Suppressor macrophage (primary cell): ENCODE data around the gene CXCL12.

Experiments used
- DNase-seq, 4 experiments: peaks; one replicate each; pipeline ENCODE4 v3.0.0-alpha.2; 2020 to 2022

CXCL12 gene

DNA sequence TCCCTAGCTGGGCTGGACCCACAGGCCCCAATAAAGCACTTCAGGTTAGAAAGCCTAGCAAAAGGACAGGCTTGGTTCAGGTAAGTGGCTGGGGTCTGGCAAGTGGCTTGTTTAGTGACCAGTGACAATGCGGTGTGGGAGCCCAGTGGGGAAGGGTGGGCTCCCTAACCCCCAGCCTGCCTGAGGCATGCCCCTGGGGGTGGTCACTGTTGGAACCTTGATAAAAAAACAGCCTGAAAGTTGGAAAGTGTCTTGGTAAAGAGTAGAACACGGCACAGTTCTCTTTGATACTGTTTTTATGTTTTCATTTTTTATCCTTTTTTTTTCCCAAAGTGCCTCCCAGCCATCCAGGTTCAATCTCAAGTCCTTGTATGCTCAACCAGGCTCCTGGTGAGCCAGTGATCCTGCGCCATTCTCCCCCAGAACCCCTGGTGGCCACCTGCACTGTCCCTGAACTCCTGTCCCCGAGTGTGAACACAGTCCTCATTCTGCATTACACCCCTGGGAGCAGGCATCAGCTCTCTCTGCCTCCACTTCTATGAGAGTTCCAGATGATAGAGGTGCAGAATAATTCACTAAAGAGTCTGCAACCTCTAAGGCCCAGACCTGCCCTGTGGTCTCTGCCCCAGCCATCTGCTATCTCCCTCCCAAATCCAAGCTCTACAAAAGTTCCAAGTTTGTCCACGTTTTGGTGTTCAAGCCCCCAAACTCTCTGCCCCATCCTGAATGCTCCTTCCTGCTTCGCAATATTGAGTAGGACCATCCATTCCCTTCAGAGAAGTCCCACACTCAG, 15.0 kb upstream of the CXCL12 start:
- DNase-seq, result no peak

DNA sequence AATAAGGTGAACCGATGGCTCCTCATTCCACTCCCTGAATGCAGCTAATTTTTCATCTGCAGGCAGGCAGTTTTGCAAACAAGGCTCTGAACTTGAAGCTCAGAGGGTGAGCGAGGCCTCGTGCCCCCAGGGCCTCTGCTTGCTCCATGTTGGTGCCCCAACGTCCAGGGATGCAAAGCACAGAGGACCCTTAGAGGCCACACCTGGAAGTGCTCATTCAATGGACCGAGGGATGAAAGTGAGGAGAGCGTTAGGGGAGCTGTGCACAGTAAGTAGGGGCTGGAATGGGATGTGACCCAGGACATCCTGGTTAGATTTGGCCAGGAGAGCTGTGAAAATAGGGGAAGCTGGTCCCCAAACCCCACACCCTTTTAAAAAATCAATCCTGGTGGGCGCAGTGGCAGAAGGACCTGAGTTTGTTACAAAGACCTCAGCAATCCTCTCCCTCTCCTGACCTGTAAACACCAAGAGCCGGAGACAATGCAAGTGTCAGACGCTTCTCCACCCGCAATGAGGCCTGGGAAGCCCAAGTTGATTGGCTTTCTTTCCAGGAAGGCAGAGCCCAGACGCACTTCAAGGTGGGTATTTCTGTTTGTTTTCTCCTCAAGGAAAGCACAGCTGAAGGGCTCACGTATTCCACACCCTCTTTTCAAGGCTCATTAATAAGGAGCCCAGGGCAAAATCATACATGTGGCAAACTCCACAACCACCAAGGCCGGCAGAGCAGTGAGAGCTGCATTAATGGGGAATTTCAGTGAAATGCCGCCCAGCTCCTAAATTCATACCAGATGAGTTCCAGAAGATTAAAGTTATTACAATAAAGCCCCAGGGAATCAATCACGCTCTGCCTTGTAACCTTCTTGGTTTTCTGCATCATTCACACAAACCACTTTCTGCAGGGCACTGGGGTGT, 14.1 kb upstream of the CXCL12 start:
- no peak for DNase-seq

DNA sequence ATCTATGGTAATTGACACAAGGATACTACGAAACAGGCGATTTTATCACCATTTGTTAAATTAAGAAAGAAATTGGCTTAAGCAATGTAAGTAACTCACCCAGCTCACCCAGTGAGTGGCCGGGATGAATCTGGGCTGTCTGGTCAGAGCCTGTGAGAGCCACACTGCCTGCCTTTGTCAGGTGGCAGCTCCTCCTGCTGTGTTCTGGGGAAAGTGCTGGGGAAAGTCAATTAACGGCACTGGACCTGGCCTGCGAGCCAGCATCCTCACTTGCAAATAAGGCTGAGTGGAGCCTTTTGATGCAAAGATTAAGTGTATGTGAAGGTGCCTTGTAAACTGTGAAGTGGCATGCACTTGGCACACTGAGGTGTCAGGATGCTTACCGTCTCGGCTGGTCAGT, 13.4 kb upstream of the CXCL12 start:
- no peak for DNase-seq

DNA sequence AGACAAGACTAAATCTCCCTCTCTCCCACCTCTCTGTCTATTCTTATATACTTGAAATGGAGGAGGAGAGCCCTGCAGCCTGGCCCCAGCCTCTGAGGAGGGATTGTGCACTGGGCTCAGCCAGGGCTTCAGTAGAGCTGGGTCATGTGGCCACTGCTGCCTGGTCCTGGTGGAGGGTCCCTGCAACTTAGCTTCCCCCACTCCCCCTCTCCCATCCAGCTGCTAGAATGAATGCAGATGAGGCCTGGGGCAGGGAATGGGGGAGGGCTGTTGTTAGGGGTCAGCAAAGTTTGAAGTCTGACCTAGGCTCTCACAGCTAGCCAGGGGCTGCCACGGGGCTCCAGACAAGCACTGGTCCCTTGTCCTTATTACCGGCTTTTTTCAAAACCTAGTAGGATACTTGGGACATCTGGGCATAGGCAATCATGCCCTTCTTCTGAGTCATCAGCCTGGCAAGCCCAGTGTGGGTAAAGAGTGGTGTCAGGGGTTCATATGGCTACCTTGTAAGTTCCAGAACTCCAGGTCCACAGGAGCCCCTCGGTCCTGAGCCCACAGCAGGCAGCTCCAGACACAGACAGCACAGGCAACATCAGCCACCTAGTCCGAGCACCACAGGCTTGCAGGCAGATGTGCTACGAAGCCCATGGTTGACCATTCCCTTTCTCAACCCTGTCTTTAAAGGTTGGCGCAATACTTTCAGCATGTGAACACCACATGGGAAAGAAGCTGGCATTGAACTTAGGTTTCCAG, 12.8 kb upstream of the CXCL12 start:
- DNase-seq, result no peak

DNA sequence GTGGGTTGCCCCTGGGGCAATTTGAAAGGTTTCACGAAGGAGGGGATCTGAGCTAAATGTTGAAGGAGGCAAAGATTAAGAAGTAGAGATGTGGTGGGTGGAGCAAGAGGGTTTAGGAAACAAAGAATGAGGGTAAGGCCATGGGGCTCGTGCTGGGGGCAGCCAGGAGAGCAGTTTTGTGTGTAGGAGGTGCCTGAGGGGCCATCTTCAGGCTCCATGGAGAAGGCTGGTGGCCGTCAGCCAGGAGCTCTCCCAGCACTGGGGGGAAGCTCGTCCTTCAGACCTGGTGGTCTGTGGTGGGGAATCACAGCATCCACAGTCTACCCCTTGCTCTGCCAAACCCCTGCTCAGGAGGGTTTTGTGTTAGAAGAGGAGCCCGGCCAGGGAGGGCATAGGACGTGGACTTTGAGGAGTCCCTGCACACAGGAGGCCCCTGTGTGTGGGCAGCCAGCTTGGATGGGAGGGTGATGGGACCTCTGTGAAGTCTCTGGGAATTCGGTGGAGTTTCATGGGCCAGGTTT, 11.8 kb upstream of the CXCL12 start:
- no peak for DNase-seq

DNA sequence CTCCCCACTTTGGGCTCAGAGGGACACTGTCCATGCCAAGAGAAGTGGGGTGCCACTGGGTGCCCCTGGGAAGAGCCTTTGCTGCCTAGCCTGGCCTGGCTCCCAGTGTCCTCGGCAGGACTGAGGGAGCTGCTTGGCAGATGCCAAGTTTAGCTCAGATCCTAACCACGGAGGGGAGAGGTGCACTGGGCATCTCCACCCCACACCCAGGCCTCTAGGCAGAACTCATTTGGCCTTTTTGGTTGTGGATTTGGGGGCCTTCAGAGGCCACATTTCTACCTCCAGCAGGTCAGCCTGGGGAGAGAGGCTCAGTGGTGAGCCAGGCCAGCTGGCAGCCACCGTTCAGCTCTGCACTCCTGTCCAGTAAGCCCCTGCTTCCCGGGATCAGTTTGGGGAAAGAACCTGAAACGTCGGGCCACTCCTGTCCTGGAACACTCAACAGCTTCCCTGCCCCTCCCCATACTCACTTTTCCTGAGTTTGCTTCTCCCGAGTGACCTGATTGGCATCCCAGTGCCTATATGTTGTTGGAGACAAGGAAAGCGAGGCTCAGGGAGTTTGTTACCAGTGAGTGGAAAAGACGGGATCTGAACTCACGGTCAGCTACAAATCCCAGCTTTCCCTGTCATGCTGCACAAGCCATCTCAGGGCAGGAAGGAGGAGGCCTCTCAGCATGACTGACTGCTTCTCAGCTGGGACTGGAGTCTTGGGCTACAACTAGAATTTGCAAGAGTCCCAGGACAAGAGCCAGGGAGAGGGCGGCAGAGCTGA, 11.2 kb upstream of the CXCL12 start:
- no peak for DNase-seq

DNA sequence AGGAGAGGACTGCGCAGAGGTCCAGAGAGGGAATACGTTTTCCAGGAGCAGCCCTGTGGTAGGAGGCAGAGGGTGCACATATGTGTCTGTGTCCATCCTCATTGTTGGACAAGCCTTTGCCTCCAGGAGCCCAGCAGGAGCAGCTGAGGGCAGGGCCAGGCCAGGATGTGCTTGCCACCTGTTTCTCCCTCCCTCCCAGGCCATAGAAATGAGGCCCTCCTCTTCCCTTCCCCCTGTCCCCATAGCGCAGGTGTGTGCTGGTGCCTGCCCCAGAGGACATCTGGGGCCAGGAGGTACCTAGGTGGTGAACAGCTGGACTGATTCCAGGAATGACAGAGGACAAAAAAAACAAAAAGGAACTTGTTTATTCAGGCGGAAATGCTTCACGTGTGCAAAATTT, 10.5 kb upstream of the CXCL12 start:
- no peak for DNase-seq

DNA sequence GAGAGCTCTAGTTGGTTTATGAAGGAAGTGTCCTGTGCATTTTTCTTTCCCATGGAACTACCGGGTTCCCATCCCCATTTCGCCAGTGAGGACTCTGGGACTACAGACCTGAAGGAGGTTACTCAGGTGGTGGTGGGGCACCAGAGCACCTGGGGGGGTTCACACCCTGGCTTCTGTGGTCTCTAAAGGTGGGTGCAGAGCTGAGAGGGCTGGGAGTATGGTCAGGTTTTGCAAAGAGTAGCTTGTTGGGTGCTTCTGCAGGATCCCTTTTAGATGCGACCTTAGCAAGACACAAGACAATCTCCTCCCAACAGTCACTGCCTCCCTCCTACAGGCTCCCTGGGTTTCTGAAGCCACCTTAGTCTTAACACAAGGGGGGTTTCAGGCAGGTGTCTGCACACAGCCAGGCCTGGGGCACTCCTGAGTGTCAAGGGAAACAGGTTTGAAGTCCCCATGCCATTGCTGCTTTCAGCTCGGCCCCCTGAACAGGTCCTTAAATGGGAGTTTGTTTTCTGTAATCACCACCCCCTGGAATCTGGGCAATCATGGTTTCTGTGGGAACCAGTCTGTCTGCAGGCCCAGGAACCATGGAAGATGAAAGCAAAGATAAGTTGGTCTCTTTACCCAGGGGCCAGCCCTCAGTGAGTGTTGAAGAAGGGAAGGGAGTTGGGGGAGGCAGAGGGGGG, 9.9 kb upstream of the CXCL12 start:
- no peak for DNase-seq

DNA sequence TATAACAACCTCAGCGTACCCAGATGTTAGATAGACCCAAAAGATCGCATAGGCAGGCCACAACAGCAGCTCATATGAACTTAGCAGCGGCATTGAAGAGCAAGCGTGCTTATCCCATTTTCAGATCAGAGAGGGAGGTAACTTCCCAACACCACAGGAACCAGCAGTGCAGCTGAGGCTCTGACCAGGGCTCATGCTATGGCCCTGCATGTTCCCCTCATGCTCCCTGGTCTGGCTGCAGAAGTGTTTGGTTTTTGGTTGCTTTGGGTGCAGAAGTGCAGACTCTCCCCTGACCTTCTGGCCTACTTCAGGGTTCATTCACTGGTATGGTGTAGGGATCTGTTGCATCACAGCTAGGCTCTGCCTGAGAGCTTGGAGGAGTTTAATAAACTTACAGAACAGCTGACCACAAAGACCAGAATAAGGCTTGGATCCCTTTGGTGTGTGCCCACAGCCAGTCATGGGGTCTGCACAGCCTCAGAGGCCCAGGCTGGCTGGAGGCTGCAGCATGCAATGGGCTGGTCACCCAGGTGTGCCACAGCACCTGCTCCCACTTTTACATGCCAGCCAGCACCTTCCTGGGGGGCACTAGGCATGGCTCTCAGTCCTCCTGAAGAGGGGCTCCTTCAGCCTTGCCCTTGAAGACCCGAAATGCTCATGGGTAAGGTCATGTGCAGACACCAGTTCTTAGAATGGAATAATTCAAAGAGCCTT, 9.1 kb upstream of the CXCL12 start:
- DNase-seq, result no peak

DNA sequence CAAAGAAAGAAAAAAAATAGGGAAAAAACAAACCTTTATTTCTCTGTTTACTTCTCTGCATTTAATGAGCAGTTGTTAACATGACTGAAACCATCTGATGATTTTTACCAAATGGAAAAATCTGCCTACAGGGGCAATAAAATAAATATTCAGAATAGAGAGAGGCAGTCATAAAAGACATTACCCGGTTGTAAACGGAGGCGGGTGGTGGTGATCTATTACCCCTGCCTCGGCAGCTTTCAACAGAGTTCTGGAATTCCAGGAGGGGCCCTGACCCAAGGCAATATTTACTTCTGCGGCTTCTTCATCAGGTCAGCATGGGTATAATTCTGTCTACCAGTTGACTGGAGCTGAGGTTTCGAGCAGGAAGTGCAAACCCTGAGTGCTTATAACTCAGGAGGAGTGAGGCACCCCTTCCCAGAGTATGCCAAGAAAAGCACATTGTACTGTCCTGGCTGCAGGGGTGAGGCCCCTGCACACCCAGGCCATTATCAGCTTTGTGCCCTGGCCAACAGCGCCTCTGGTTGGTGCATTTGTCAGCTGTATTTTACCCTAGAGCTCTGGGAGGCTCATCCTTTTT, 8.2 kb upstream of the CXCL12 start:
- no peak for DNase-seq

DNA sequence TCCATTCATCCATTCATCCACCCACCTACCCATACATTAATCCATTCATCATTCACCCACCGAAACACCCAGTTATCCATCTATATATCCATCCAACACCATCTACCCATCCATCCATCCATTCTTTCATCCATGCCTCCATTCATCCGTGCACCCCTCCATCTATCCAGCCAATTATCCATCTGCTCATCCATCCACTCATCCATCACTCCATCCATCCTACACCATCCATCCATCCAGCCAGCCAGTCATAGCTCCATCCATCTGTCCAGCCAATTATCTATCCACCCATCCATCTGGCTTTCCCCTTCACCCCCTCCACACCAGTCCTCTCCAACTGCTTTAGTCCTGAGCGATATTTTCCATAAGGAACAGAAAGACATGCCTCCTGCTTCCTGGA, 7.5 kb upstream of the CXCL12 start:
- no peak for DNase-seq

DNA sequence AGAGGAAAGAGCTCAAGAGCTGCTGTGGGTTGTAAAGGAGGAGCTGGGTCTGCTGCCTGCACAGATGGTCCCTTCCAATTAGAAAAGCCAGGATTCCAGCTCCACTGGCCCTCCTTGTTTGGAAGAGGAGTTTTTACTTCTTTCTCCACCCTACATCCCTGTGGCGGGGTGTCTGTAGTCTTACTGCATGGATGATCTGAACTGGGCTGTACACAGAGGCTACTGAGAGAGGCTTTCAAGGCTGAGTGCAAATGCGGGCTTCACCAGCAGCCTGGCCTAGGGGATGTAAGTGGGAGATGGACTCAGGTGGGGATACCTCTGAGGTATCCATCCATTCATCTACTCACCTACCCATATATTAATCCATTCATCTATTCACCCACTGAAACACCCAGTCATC, 7.1 kb upstream of the CXCL12 start:
- DNase-seq, result no peak

DNA sequence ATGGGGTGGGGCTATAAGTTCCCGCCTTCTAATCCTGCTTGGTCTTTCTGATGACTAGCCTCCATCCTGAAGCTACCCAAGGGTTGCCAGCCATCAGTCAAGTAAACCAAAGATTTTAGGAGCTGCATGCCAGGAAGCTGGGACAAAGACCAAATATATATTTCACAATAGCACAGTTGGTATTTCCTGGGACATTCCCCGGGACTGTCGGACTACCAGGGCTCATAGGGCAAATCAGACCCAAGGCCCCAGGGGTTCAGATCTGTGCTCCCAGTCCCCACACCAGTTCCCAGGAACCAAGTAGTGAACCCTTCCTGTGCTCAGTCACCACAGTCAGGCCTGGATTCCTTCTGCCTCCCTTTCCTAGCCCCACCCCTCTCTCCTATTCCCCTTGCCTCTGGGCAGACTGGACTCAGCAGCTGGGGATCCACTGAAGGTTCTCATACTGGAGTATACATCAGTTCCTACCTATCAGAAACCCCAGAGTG, 5.7 kb upstream of the CXCL12 start:
- DNase-seq, result no peak

DNA sequence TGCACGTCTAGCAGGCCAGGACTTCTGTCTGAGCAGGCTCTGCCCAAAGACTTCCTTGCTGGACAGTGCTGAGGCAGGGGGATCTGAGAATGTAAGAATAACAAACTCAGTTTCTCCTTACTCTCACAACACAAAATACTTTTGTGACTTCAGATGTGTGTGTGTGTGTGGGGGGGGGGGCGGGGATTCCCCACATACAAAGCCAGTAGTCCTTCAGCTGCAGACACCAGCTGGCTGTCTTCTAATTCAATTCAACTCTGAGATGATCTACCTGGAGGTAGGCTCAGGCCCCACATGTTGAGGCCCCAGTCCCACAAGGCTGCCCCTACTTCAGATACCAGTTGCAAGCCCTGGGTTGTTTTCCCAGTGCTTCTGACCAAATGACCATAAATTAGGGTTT, 4.7 kb upstream of the CXCL12 start:
- DNase-seq, result no peak

DNA sequence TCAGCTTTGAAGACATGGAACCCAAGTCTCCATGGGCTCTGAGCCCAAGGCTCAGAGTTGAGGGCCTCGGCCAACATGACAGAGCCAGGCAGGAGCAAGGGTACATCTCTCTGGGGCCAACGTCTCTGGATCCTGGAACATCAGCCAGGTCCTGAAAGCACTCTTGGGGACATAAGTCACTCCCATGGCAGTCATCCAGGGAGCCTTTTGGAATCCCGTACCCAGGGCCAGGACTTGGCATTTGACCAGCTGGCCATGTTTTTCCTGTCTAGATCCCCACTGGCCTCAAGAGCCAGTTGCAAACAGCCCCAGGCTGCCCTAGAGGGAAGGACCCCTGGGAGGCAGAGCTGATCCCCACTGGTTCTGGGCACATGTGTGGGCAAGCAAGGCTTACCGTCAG, 4.3 kb upstream of the CXCL12 start:
- DNase-seq, result no peak

DNA sequence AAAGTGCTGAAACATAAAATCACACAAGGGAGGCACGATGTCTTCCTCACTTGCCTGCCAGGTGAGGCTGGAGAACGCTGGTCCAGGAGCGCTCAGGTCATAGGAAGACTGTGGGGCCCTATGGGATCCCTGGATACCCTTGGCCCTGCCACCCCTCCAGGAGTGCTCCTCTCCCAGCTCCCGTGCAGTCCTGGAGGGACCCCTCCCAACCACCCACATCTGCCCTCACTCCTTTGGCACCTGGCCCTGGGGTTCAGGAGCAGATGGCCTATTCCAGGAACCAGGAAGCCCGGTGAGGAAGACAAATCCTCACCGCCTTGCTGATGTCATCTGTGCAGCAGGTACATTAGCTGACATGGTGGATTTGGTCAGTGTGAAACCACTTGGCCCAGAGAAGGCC, 3.7 kb upstream of the CXCL12 start:
- DNase-seq, result no peak

DNA sequence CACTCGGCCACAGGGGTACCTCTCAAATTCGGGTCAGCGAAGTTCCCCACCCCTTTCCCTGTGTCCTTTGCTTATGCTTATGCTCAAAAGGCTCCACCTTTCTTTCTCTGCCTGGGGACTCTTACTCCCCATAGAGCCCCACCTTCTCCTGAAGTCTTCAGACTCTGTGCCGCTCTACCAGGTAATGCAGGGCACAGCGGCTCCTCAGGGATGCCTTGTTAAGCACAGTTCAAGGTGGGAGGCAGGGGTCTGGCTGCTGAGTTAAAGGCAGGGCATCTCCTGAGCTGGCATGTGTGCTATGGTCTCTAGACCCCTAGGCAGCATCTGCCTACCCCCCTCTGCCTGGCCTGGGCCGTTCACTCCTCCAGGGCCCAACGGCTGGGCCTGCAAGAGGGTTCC, 3.0 kb upstream of the CXCL12 start:
- no peak for DNase-seq

DNA sequence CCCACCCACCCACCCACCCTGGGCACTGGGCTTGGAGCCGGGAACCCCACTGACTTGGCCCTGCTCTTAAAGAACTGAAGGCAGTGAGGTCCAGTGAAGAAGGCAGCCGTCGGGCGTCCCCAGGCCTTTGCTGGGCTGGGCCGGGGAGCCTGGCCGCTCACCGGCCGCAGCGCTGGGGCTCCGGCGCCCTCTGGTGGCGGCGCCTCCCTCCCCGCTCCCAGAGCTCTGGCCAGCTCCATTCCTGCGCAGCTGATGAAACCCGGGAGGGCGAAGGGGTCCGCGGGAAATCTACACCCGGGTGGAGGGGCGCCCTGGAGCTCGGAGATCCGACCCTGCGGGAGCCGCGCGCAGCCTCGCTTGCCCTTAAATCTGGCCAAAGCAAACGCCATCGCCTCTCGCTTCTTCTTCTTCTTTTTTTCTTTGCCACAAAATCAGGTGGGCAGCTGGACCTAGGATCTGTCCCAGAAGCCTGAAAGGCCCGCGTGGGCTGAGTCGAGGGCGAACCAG, 1.7 kb upstream of the CXCL12 start:
- peak; percentile 56 to 88 (median 76) for DNase-seq

DNA sequence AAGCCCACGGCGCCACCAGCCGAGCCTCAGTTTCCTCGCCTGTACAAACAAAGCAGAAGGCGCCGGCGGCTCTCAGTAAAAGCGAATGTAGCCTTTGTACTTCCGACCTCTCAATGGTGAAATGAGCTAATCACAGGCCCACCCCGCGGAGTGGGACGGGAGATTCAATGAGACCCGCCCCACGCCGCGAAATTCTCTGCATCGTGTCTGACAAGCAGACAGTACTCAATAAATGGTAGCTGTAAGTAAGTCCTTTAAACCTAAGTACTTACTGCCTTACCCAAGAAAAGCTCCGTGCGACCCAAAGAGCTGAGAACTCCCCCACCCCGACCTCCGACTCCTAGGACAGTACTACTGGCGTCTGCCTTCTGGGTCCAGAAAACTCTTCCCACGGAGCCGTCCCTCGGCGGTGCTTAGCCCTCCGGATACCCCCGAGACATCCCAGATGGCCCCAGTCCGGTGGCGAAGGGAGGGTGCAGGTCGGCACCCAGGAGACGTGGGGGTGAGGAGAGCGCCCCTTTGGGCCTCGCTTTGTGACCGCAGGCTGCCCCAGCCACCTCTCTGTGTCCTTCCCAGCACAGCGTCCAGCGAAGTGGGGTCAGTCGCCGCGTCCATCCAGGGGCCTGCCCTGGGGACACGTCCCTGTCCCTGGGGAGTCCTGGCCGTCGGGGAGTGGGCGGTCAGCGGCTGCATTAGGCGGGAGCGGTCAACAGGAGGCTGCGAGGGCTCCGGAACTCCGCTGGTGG, 972 bp upstream of the CXCL12 start:
- no peak for DNase-seq
